ENCODE data around the gene NOP10.
A peak's percentile ranks its signal among the peaks of the same experiment; 100 is the strongest.

NOP10 gene

DNA sequence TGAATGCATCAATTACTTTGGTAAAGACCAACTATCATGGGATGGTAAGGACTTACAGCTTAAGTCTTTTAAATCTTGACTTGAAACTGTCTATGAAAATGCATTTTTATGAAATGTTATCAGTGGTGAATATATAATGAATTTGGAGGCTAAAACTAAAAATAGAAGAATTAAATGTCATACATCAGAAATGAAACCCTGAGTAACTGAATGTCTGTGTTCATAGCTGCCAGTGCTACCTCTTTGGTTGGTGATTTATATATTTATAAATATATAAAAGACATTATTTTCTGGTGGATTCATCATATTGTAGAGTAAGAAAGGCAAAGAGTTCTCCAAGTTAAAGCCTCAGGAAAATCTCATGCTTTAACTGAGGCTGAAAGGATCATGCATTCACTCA, 17.6 kb downstream of the NOP10 start:
- no peak for TF ChIP-seq CTCF (IDR thresholded peaks at IDR 0.05; ENCODE audit: borderline replicate concordance, insufficient read depth, low read depth, low read length)
- no peak overlapping the region for H3K4me3 ChIP-seq (ENCODE audit: low read depth, low read length)

GRCh38 chr15:34324933-34325332, 18.0 kb downstream of the NOP10 start:
- TF ChIP-seq CTCF (IDR thresholded peaks at IDR 0.05; ENCODE audit: borderline replicate concordance, insufficient read depth, low read depth, low read length) = no peak
- H3K4me3 ChIP-seq (ENCODE audit: low read depth, low read length) = no peak overlapping the region

DNA sequence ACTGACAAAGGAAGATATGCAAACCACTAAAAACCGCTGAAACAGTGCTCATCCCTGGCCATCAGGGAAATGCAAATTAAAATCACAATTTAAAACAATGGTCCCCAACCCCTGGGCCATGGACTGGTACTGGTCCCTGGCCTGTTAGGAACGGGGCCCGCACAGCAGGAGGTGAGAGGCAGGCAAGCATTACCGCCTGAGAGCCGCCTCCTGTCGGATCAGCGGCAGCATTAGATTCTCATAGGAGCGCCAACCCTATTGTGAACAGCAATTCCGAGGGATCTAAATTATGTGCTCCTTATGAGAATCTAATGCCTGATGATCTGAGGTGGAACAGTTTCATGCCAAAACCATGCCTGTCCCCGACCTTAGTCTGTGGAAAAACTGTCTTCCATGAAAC, 19.7 kb downstream of the NOP10 start:
- H3K4me3 ChIP-seq (ENCODE audit: low read depth, low read length) = no peak overlapping the region
- TF ChIP-seq CTCF (IDR thresholded peaks at IDR 0.05; ENCODE audit: borderline replicate concordance, insufficient read depth, low read depth, low read length) = no peak

GRCh38 chr15:34318277-34319079, 24.5 kb downstream of the NOP10 start:
- TF ChIP-seq CTCF (IDR thresholded peaks at IDR 0.05; ENCODE audit: borderline replicate concordance, insufficient read depth, low read depth, low read length) = no peak
- H3K4me3 ChIP-seq (ENCODE audit: low read depth, low read length) = peak overlapping the region; percentile 53

GRCh38 chr15:34314491-34315490, 28.1 kb downstream of the NOP10 start:
- no peak for TF ChIP-seq CTCF (IDR thresholded peaks at IDR 0.05; ENCODE audit: borderline replicate concordance, insufficient read depth, low read depth, low read length)
- H3K4me3 ChIP-seq (ENCODE audit: low read depth, low read length) = no peak overlapping the region

DNA sequence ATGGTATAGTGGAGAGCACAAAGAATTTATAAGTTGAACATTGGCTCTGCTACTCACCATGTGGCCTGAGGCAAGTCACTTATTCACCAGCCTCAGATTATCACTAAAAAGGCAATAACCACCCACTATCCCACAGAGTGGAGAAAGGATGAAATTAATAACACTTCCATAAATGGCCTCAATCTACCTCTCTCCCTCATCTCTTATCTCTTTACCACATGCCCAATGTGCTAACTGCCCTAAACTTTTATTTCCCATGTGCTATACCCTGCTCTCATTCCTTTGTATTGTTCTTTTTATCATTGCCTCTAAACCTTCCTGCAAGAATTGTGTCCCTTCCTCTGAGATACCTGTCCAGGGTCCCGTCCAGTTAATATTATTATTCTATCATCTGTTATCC, 31.4 kb downstream of the NOP10 start:
- TF ChIP-seq CTCF (IDR thresholded peaks at IDR 0.05; ENCODE audit: borderline replicate concordance, insufficient read depth, low read depth, low read length) = no peak
- no peak overlapping the region for H3K4me3 ChIP-seq (ENCODE audit: low read depth, low read length)
